Caki2 (cell line): Measurements from ENCODE around the gene PDE4DIP. TPM values are rescaled to one million over a fixed set of nuclear protein-coding genes. Genes with fewer than 3 reads are reported as not detected.
"Not testable (repeated sequence)": the region's sequence is repeated elsewhere in the genome, so short reads cannot be mapped to it uniquely, and the experiment has no call there.

Source experiments
- DNase-seq: peaks from one replicate; pipeline ENCODE4 v3.0.0-alpha.2; 2015; ENCODE audit warnings: low read depth
- in situ Hi-C: cut with HindIII; loops from 2 replicates; pipeline ENCODE4 v1.10.0; 2016; ENCODE audit warnings: low sequenced_read_pairs, low pct_unique_long_range_greater_than_20kb, mixed read lengths
- total RNA-seq: library from RNA; depleted of rRNA; stranded (reverse); fragments of >200 nt; shearing (Covaris generic); gene quantifications from 2 replicates; pipeline ENCODE4 v1.2.3, GENCODE V29; 2014; ENCODE audit warnings: low replicate concordance

Gene PDE4DIP
- total RNA-seq, 1 experiment from 2014 or later: 27.0 TPM

GRCh38 chr1:148952253-148952937 is 108.2 kb downstream of the PDE4DIP start:
- in situ Hi-C loops, DNase-seq: not testable (repeated sequence)

- peak; percentile 10 for DNase-seq
- in situ Hi-C loops: not testable (repeated sequence)
Observed at GRCh38 chr1:148952938-148953616, 108.8 kb downstream of the PDE4DIP start.

GRCh38 chr1:148953730-148954129 is 109.5 kb downstream of the PDE4DIP start:
- in situ Hi-C loops, DNase-seq: not testable (repeated sequence)

- DNase-seq, in situ Hi-C loops: not testable (repeated sequence)
Observed at GRCh38 chr1:148958343-148958742, 114.1 kb downstream of the PDE4DIP start.

GRCh38 chr1:148960212-148961000 is 116.2 kb downstream of the PDE4DIP start:
- DNase-seq, in situ Hi-C loops: not testable (repeated sequence)

GRCh38 chr1:148962127-148962857 is 118.1 kb downstream of the PDE4DIP start:
- DNase-seq, in situ Hi-C loops: not testable (repeated sequence)

- in situ Hi-C loops, DNase-seq: not testable (repeated sequence)
Observed at GRCh38 chr1:148966084-148966483, 121.9 kb downstream of the PDE4DIP start.

- DNase-seq, in situ Hi-C loops: not testable (repeated sequence)
Observed at GRCh38 chr1:148967580-148967979, 123.4 kb downstream of the PDE4DIP start.

- in situ Hi-C loops: not testable (repeated sequence)
Observed at GRCh38 chr1:148968682-148969081, 124.5 kb downstream of the PDE4DIP start.

GRCh38 chr1:148969126-148969525 is 124.9 kb downstream of the PDE4DIP start:
- DNase-seq, in situ Hi-C loops: not testable (repeated sequence)

More at GRCh38 chr1:148968682-148969081, 124.5 kb downstream of the PDE4DIP start:
- not testable (repeated sequence) for DNase-seq

- in situ Hi-C loops, DNase-seq: not testable (repeated sequence)
Observed at GRCh38 chr1:148975453-148975852, 131.2 kb downstream of the PDE4DIP start.

- in situ Hi-C loops, DNase-seq: not testable (repeated sequence)
Observed at GRCh38 chr1:148975866-148976537, 131.8 kb downstream of the PDE4DIP start.

- DNase-seq, in situ Hi-C loops: not testable (repeated sequence)
Observed at GRCh38 chr1:148977785-148978184, 133.6 kb downstream of the PDE4DIP start.

- DNase-seq, in situ Hi-C loops: not testable (repeated sequence)
Observed at GRCh38 chr1:148989378-148989777, 145.2 kb downstream of the PDE4DIP start.

- in situ Hi-C loops, DNase-seq: not testable (repeated sequence)
Observed at GRCh38 chr1:148990233-148990788, 146.1 kb downstream of the PDE4DIP start.

- DNase-seq, in situ Hi-C loops: not testable (repeated sequence)
Observed at GRCh38 chr1:148991818-148992217, 147.6 kb downstream of the PDE4DIP start.

- DNase-seq, in situ Hi-C loops: not testable (repeated sequence)
Observed at GRCh38 chr1:148992364-148992763, 148.1 kb downstream of the PDE4DIP start.
